HG03103 (cell line): Measurements from ENCODE around the gene TFEB.

Experiments
- ATAC-seq: cut with Tn5 transposase; IDR thresholded peaks from one replicate; pipeline ENCODE4 v1.9.1; 2021; ENCODE audit warnings: low read depth; ENCODE audit not compliant: unreplicated experiment

The TFEB gene

GRCh38 chr6:41642090-41642959, 93.1 kb downstream of the TFEB start:
- no peak for ATAC-seq

- ATAC-seq: no peak
Observed at GRCh38 chr6:41641352-41641925, 94.0 kb downstream of the TFEB start.

- no peak for ATAC-seq
Observed at GRCh38 chr6:41640426-41640825, 95.0 kb downstream of the TFEB start.

- ATAC-seq: no peak
Observed at GRCh38 chr6:41639809-41640371, 95.5 kb downstream of the TFEB start.

- no peak for ATAC-seq
Observed at GRCh38 chr6:41638935-41639808, 96.2 kb downstream of the TFEB start.

- ATAC-seq: no peak
Observed at GRCh38 chr6:41638002-41638934, 97.1 kb downstream of the TFEB start, which contains the start of gene MDFI. Gene MDFI (plus strand): TSS chr6:41638468. CDS start chr6:41638750, 282 bp downstream.

GRCh38 chr6:41637194-41638001, 98.0 kb downstream of the TFEB start:
- no peak for ATAC-seq

GRCh38 chr6:41636833-41637193, 98.6 kb downstream of the TFEB start:
- ATAC-seq: no peak

- ATAC-seq: no peak
Observed at GRCh38 chr6:41635365-41635764, 100.0 kb downstream of the TFEB start.

- no peak for ATAC-seq
Observed at GRCh38 chr6:41634657-41635056, 100.8 kb downstream of the TFEB start.
